Measurements from ENCODE around the gene KYAT1.

KYAT1 gene

GRCh38 chr9:128881884-128882676 is at the start of gene KYAT1, which contains the start of gene LRRC8A:
TSS of gene KYAT1 (minus strand) at chr9:128881950. CDS start at chr9:128845405, 36,545 bp downstream.
TSS of gene LRRC8A (plus strand) at chr9:128882133. CDS start at chr9:128907165, 25,032 bp downstream.
- DNase-seq: peak; percentile 99

GRCh38 chr9:128929560-128929959 is 47.8 kb upstream of the KYAT1 start:
- no peak for DNase-seq

GRCh38 chr9:128928624-128929023 is 46.9 kb upstream of the KYAT1 start:
- no peak for DNase-seq

GRCh38 chr9:128927731-128928411 is 46.1 kb upstream of the KYAT1 start:
- peak; percentile 54 for DNase-seq

GRCh38 chr9:128923493-128923883 is 41.7 kb upstream of the KYAT1 start:
- DNase-seq: no peak

- DNase-seq: no peak
Measured at GRCh38 chr9:128921881-128922763, 40.4 kb upstream of the KYAT1 start.

GRCh38 chr9:128920381-128921058 is 38.8 kb upstream of the KYAT1 start, which contains the start of gene PHYHD1:
TSS of gene PHYHD1 (plus strand) at chr9:128920982. CDS start at chr9:128922324, 1,342 bp downstream.
- no peak for DNase-seq

- no peak for DNase-seq
Measured at GRCh38 chr9:128919402-128920089, 37.8 kb upstream of the KYAT1 start.

- DNase-seq: no peak
Measured at GRCh38 chr9:128918921-128919320, 37.2 kb upstream of the KYAT1 start.

GRCh38 chr9:128917151-128917849 is 35.5 kb upstream of the KYAT1 start:
- no peak for DNase-seq

- no peak for DNase-seq
Measured at GRCh38 chr9:128916745-128917144, 35.0 kb upstream of the KYAT1 start.

- DNase-seq: no peak
Measured at GRCh38 chr9:128916204-128916603, 34.5 kb upstream of the KYAT1 start.

- peak; percentile 32 for DNase-seq
Measured at GRCh38 chr9:128913995-128914772, 32.4 kb upstream of the KYAT1 start.

- DNase-seq: no peak
Measured at GRCh38 chr9:128913048-128913900, 31.5 kb upstream of the KYAT1 start.

- peak; percentile 50 for DNase-seq
Measured at GRCh38 chr9:128912270-128912853, 30.6 kb upstream of the KYAT1 start.

- DNase-seq: no peak
Measured at GRCh38 chr9:128911529-128912035, 29.8 kb upstream of the KYAT1 start.

GRCh38 chr9:128910906-128911305 is 29.2 kb upstream of the KYAT1 start:
- DNase-seq: no peak

GRCh38 chr9:128909859-128910258 is 28.1 kb upstream of the KYAT1 start:
- DNase-seq: no peak

GRCh38 chr9:128908372-128908771 is 26.6 kb upstream of the KYAT1 start:
- no peak for DNase-seq
